Skin epidermis (tissue), 12 donors: ENCODE data around the gene CDH15.
"Not testable (repeated sequence)": the region's sequence is repeated elsewhere in the genome, so short reads cannot be mapped to it uniquely, and the experiment has no call there.

Experiments
- H3K27ac ChIP-seq, 21 experiments: fragments of 200-600 bp; sonication (generic) in 11 of 21; one replicate each; pipeline ENCODE4 v1.5.0; 2020; ENCODE audit warnings: mild to moderate bottlenecking in 3 of 21, inconsistent platforms in 2 of 21, moderate library complexity in 2 of 21
- H3K4me3 ChIP-seq, 7 experiments: fragments of 200-600 bp; sonication (generic) in 2 of 7; one replicate each; pipeline ENCODE4 v1.5.0; 2020; ENCODE audit warnings: inconsistent platforms in 2 of 7, mild to moderate bottlenecking in 2 of 7, moderate library complexity in 1 of 7

CDH15 gene

GRCh38 chr16:89153848-89154271 lies 17.7 kb upstream of the CDH15 start:
- H3K27ac ChIP-seq, result no peak overlapping the region
- H3K4me3 ChIP-seq, result no peak overlapping the region

- Histone ChIP-seq H3K4me3 (no peak overlapping the region), H3K27ac (no peak overlapping the region)
These were observed 17.0 kb upstream of the CDH15 start for GRCh38 chr16:89154390-89155183.

- H3K27ac ChIP-seq, result peak overlapping the region in 10 of 21 experiments; percentile 12 to 72 (median 60)
- no peak overlapping the region for H3K4me3 ChIP-seq
These were observed 16.3 kb upstream of the CDH15 start for GRCh38 chr16:89155184-89155679.

GRCh38 chr16:89155851-89156739 lies 15.5 kb upstream of the CDH15 start:
- Histone ChIP-seq H3K4me3 (no peak overlapping the region), H3K27ac (peak overlapping the region in 6 of 21 experiments; percentile 11 to 64 (median 34))

- H3K4me3 ChIP-seq, result no peak overlapping the region
These were observed 14.6 kb upstream of the CDH15 start for GRCh38 chr16:89156740-89157645.

GRCh38 chr16:89157778-89158177 lies 13.8 kb upstream of the CDH15 start:
- H3K27ac ChIP-seq, result no peak overlapping the region
- no peak overlapping the region for H3K4me3 ChIP-seq

More at GRCh38 chr16:89156740-89157645, 14.6 kb upstream of the CDH15 start:
- H3K27ac ChIP-seq, result peak overlapping the region in 1 of 21 experiments; percentile 11

GRCh38 chr16:89159066-89159849 lies 12.3 kb upstream of the CDH15 start:
- no peak overlapping the region for H3K27ac ChIP-seq
- no peak overlapping the region for H3K4me3 ChIP-seq

- H3K27ac ChIP-seq, result no peak overlapping the region
- H3K4me3 ChIP-seq, result no peak overlapping the region
These were observed 11.6 kb upstream of the CDH15 start for GRCh38 chr16:89159850-89160354.

GRCh38 chr16:89160977-89161701 lies 10.4 kb upstream of the CDH15 start:
- H3K27ac ChIP-seq, result no peak overlapping the region
- H3K4me3 ChIP-seq, result no peak overlapping the region

GRCh38 chr16:89161763-89162713 lies 9.5 kb upstream of the CDH15 start:
- Histone ChIP-seq H3K27ac (no peak overlapping the region), H3K4me3 (no peak overlapping the region)

- Histone ChIP-seq H3K27ac (no peak overlapping the region), H3K4me3 (no peak overlapping the region)
These were observed 8.3 kb upstream of the CDH15 start for GRCh38 chr16:89163297-89163696.

GRCh38 chr16:89164436-89164835 lies 7.1 kb upstream of the CDH15 start:
- Histone ChIP-seq H3K27ac (no peak overlapping the region), H3K4me3 (no peak overlapping the region)

GRCh38 chr16:89164847-89165680 lies 6.5 kb upstream of the CDH15 start:
- H3K4me3 ChIP-seq, result no peak overlapping the region
- no peak overlapping the region for H3K27ac ChIP-seq

GRCh38 chr16:89165681-89165979 lies 5.9 kb upstream of the CDH15 start:
- H3K4me3 ChIP-seq, H3K27ac ChIP-seq: not testable (repeated sequence)

GRCh38 chr16:89166696-89167424 lies 4.7 kb upstream of the CDH15 start:
- Histone ChIP-seq H3K27ac (no peak overlapping the region), H3K4me3 (no peak overlapping the region)
